HS-27A (cell line): Measurements from ENCODE around the gene SFTPA1.
"Not testable (repeated sequence)": the region's sequence is repeated elsewhere in the genome, so short reads cannot be mapped to it uniquely, and the experiment has no call there.

Experiments used
- DNase-seq: peaks from one replicate; pipeline ENCODE4 v3.0.0-alpha.2; 2012; ENCODE audit warnings: low read depth, missing footprints

The SFTPA1 gene

GRCh38 chr10:79611193-79611976 lies 646 bp downstream of the SFTPA1 start:
- not testable (repeated sequence) for DNase-seq

- no peak for DNase-seq
Observed at GRCh38 chr10:79615577-79615976, 4.8 kb downstream of the SFTPA1 start.

- DNase-seq = no peak
Observed at GRCh38 chr10:79616164-79616563, 5.4 kb downstream of the SFTPA1 start.

- DNase-seq = not testable (repeated sequence)
Observed at GRCh38 chr10:79623663-79624062, 12.9 kb downstream of the SFTPA1 start.

GRCh38 chr10:79627075-79627474 lies 16.3 kb downstream of the SFTPA1 start:
- no peak for DNase-seq

GRCh38 chr10:79628083-79628482 lies 17.3 kb downstream of the SFTPA1 start:
- DNase-seq = no peak

- DNase-seq = no peak
Observed at GRCh38 chr10:79628988-79629954, 18.5 kb downstream of the SFTPA1 start.

GRCh38 chr10:79629955-79630327 lies 19.2 kb downstream of the SFTPA1 start:
- no peak for DNase-seq

- not testable (repeated sequence) for DNase-seq
Observed at GRCh38 chr10:79636654-79637199, 26.0 kb downstream of the SFTPA1 start.

- no peak for DNase-seq
Observed at GRCh38 chr10:79638318-79638717, 27.6 kb downstream of the SFTPA1 start.

- not testable (repeated sequence) for DNase-seq
Observed at GRCh38 chr10:79652695-79653094, 42.0 kb downstream of the SFTPA1 start.

GRCh38 chr10:79663287-79663686 lies 52.5 kb downstream of the SFTPA1 start:
- not testable (repeated sequence) for DNase-seq

- DNase-seq = not testable (repeated sequence)
Observed at GRCh38 chr10:79664686-79665085, 53.9 kb downstream of the SFTPA1 start.
